GM19351 (cell line): ENCODE results near the gene MOSMO.

Experiments
- ATAC-seq: cut with Tn5 transposase; IDR thresholded peaks from one replicate; pipeline ENCODE4 v1.9.1; 2021; ENCODE audit warnings: mild to moderate bottlenecking, moderate library complexity; ENCODE audit not compliant: unreplicated experiment

Gene MOSMO

DNA sequence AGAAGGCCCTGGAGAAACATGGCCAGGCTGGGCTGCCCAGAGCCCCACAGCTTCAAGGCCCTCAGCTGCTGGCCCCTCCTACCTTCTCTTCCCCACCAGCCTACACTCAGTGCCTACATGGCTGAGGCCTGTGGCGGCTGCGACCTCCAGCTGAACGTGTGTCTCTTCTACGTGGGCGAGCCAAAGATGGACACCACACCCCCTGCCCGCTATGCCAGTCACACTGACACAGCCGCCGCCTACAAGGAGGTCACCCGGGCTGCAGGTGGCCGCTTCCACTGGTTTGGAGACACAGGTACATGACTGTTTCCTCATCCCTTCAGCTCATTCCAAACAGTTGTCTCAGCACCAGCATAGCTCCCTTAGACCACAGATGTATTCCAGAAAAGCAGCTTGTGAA is 124.9 kb downstream of the MOSMO start:
- no peak for ATAC-seq
